8988T (cell line): Measurements from ENCODE around the gene GDI1.

Experiments used
- DNase-seq: peaks from one replicate; pipeline ENCODE4 v3.0.0; 2011

Gene GDI1

DNA sequence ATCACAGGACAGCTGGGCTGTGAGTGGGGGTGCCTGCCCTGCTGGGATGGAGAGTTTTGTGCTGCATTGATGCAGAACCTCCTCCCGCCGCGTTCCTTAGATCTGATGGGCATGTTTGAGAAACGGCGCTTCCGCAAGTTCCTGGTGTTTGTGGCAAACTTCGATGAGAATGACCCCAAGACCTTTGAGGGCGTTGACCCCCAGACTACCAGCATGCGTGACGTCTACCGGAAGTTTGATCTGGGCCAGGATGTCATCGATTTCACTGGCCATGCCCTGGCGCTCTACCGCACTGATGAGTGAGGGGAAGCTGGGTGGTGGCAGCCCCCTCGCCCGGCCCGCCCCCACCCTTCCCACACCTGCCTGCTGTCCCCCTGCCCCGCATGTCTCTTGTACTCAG lies 2.9 kb downstream of the GDI1 start:
- no peak for DNase-seq

DNA sequence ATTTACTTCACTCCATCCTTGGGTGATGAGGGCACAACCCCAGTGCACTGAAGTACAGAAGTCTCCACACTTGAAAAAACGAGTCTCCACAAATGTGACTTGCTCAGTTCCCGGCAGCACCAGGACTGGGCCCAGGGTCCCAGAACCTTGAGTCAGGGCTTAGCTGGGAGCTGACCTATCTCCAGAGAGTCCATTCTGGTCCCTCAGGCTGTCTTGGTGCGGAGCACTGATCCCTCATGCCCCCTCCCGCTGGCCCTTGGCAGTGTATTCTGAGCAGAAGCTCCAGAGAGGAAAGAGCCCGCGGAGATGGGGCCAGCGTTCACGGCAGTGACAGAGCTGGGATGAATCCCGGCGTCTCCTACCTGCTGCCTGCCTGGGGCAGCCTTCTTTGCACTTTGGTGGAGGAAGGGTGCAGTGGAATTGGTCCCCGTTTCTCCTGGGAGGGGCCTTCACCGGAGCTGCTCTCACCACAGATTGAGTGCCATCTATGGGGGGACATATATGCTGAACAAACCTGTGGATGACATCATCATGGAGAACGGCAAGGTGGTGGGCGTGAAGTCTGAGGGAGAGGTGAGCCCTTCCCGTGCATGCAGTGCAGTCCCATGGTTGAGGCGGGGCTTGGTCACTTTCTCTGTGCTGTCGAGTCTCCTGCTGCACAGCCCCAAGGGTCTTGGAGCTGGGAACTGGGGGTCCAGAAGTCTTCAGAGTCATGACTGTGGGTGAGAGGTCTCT lies 3.8 kb downstream of the GDI1 start:
- DNase-seq, result no peak

DNA sequence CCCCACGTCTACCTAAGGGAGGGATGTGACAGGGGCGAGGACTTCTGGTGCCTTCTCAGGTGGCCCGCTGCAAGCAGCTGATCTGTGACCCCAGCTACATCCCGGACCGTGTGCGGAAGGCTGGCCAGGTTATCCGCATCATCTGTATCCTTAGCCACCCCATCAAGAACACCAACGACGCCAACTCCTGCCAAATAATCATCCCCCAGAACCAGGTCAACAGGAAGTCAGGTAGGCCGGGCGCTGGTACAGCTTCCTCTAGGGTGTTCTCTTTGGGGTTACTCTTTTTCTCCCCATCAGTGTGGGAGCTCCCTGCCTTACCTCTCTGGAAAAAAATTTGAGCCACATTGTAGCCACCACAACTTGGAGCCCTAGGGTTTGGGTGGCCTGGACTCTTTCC lies 4.6 kb downstream of the GDI1 start:
- DNase-seq, result no peak

DNA sequence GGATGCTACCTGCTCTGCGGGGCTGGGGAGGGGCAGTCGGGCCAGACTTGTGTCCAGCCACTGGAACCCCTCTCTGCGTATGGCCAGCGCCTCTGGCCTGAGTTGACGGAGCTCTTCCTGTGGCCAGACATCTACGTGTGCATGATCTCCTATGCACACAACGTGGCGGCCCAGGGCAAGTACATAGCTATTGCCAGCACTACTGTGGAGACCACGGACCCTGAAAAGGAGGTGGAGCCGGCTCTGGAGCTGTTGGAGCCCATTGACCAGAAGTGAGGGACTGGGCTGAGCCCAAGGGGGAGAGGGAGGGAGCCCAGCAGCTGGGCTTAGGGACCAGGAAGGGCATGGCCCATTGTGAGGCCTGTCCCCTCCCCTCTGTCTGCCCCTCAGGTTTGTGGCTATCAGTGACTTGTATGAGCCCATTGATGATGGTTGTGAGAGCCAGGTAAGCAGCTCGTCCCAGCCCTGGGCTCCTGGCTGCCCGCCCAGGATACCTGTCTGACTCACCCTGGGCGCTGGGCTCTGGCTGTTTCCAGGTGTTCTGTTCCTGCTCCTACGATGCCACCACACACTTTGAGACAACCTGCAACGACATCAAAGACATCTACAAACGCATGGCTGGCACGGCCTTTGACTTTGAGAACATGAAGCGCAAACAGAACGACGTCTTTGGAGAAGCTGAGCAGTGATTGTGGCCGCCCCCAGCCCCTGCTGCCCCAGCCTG lies 5.2 kb downstream of the GDI1 start:
- DNase-seq, result no peak

GRCh38 chrX:154443479-154443910 lies 6.5 kb downstream of the GDI1 start:
- no peak for DNase-seq

- peak; percentile 82 for DNase-seq
Observed at GRCh38 chrX:154443992-154444754, 7.2 kb downstream of the GDI1 start, which contains the start of gene FAM50A. TSS of gene FAM50A (plus strand) at chrX:154444141. CDS start at chrX:154444236, 95 bp downstream.

GRCh38 chrX:154444755-154445246 lies 7.8 kb downstream of the GDI1 start:
- no peak for DNase-seq

GRCh38 chrX:154445776-154446175 lies 8.8 kb downstream of the GDI1 start:
- peak; percentile 20 for DNase-seq

DNA sequence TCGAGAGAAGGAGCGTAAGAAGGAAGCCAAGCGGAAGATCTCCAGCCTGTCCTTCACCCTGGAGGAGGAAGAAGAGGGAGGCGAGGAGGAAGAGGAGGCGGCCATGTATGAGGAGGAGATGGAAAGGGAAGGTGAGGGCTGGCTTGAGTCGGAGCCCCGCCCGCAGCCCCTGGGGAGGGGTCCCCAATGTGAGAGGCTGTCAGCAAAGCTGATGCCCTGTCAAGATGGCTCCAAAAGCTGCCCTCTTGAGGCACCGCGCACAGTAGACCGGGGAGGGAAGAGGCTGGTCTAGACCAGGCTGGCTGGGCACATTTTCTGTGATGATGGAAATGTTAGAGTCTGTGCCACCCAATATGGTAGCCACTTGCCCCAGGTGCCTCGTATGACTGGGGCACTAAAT lies 9.5 kb downstream of the GDI1 start:
- DNase-seq, result peak; percentile 8

GRCh38 chrX:154448484-154448883 lies 11.5 kb downstream of the GDI1 start:
- DNase-seq, result no peak

DNA sequence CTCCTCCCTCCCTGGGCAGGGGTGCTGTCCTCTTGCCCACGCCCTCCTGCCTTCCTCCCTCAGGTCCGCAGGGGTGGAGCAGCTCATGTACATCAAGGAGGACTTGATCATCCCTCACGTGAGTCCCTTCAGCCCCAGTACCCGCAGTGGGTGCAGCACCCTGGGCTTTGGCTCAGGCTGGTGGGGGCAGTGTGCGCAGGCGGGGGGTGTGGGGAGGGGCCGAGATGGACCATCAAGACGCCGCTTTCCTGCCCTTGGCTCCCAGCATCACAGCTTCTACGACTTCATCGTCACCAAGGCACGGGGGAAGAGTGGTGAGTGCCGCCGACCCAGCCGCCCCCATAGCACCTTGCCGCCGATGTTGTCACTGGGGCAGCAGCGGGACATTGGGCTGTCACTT lies 12.7 kb downstream of the GDI1 start:
- no peak for DNase-seq

- no peak for DNase-seq
Observed at GRCh38 chrX:154450312-154450711, 13.4 kb downstream of the GDI1 start.

DNA sequence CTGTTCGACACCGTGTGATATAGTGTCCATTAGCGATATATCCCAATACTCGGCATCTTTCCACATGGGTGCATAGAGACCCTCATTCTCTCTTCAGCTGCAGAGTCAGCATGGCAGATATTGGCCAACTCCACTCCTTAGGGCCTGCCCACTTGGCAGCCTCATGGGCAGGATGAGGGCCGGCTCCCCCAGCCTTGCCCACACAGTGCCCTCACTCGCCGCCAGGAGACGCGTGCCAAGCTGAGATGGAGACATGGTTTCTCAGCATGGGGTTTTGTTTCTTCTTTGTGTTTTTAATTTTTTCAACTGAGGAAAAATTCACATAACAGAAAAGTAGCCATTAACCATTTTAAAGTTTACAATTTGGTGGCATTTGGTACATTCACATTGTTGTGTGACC lies 15.9 kb downstream of the GDI1 start:
- DNase-seq, result no peak

- no peak for DNase-seq
Observed at GRCh38 chrX:154457491-154458115, 20.6 kb downstream of the GDI1 start.

DNA sequence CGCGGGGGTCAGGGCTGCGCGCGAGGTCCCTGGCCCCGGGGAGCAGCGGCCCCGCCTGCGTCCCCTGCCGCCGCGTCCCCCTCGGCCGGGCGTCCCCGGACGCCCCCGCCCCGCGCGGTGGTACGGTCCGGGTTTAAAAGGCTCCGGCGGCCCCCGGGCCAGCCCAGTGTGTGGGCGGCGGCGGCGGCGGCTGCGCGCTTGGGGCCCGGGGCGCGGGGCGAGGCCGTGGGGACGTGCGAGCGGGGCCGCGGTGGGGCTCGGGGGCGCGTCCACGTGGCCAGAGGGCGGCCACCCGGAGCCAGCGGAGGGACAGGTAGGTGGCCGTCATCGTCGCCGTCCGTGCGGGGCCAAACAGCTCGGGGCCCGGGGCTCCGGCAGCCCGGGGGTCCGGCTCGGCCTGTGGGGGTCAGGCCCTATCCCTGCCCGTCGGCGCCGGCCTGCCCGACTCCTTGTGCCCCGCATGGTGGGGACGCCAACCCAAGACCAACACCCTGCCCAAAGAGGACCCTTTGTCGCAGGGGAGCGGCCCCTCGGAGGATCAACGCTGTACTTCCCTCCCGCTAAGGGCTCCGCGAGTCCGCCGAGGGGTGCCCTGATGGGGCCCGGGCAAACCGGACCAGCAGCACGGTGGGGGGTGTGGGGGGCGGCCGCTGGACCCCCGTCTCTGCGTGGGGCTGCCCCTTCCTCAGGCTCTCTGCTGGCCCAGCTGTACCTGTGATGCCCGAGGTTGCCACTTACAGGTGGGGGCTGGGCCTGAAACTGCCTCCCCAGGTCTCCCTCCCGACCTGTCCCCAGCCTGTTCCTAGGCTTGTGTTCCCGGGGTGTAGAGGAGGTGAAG lies 21.4 kb downstream of the GDI1 start, which contains the start of gene PLXNA3:
PLXNA3 (plus strand) TSS at position 166 of the 838 bp plus-strand sequence. CDS start 1,903 bp downstream, outside the sequence.
- no peak for DNase-seq

DNA sequence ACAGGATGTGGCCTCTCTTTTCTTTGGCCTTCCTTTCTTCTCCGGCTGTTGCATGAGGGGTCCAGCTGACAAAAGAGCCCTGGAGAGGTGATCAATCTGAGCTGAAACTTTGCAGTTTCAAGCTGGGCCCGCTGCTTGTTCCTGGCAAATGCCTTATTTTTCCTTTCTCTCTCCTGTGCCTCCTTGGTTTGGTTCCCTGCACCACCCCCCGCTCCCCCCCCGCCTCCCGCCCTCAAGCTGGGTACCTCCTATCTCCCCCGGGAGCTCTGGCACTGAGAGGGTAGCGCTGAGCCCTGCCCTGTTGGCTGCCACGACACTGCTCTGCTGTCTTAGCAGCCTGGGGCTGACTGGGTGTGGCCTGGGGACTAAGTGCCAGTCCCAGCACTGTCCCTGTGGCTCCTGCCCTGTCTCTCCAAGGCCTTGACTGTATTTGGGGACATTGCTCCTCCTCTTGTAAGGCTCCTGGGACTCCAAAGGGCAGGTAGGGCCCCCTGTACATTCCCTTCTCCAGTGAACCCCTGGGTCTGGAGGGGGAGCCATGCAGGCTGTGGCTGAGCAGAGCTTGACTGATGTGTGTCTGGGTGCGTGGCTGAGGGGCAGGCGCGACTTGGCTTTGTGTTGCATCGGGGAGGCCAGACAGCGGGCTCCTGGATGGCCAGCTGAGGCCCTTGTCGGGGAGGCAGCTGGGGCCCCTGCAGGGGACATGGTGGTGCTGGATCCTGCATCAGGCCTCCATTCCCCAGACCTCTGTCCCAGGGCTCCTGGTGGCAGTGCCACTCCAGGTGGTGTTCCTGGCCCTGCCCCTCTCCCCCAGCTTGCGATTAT lies 22.2 kb downstream of the GDI1 start:
- DNase-seq, result no peak

DNA sequence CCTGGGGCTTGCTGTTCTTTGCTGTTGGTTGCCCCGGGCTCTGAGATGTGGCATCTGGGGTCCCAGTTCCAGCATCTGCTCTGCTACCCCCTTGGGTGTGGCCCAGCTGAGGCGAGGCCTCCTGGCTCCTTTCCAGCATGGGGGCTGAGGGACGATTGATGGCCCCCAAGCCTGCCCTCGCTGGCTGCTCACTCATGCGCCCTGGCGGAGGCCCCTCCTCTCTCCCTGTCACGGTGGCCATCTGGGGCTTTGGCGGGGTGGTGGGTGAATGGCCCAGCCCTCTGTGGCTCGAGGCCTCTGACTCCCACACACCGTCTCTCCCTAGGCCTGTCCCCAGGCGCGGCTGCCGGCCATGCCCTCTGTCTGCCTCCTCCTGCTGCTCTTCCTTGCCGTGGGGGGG lies 22.9 kb downstream of the GDI1 start:
- no peak for DNase-seq

DNA sequence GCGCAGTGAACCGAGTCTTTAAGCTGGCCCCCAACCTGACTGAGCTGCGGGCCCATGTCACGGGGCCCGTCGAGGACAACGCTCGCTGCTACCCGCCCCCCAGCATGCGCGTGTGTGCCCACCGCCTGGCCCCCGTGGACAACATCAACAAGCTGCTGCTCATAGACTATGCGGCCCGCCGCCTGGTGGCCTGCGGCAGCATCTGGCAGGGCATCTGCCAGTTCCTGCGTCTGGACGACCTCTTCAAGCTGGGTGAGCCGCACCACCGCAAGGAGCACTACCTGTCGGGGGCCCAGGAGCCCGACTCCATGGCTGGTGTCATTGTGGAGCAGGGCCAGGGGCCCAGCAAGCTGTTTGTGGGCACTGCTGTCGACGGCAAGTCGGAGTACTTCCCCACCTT lies 23.4 kb downstream of the GDI1 start:
- DNase-seq, result no peak

DNA sequence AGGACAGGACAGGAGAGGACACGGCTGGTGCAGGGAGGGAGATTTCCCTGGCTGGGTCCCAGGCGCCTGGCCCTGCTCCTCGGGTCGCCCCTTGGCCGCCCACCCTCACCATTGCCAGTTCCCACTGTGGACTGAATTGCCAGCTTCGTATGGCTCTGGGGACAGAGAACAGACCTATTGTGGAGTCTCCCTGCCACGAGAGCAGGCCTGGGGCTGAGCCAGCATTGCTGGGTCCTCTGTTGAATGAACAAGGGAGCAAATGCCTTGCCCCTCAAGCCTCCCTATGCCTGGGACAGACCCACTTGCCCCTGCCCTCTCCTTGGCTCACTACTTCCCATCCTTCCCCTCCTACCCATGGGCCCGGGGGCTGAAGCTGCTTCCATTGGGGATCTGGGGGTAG lies 25.4 kb downstream of the GDI1 start:
- DNase-seq, result no peak

DNA sequence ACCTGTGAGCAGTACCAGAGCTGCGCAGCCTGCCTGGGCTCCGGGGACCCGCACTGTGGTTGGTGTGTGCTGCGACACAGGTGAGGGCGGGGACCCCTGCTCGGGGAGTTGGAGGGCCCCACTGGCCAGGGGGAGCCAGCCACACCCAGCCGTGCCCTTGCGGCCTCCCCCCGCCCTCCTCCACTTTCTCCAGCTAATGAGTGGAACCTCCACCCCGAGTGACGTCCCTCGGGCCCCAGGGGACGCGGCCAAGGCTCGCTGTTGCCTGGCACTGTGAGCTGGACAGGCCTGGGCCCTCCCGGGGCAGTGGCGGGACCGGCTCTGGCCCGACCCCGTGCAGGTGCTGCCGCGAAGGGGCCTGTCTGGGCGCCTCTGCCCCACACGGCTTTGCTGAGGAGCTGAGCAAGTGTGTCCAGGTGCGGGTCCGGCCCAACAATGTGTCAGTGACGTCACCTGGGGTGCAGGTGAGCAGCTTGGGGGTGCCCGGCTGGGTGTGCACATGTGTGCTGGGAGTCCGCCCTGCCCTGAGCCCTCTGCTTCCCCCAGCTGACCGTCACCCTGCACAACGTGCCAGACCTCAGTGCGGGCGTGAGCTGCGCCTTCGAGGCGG lies 26.8 kb downstream of the GDI1 start:
- no peak for DNase-seq
